Measurements from ENCODE around the gene ATP2A3.
A peak's percentile ranks its signal among the peaks of the same experiment; 100 is the strongest.

ATP2A3 gene

DNA sequence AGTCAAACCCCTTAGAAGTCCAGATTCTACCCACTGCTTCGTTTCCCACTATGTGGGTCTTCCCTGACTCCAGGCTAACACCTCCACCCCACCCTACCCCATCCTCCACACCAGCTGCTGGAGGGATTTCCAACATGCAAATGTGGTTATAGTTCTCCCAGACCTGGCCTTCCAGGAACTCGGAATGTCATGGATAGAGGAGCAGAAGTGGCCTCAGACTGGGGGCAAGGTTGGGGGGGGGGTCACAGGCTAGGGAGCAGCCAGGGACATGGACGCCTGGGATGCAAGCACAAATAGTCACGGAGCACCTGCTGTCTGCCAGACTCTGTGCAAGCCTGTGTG, 73.4 kb downstream of the ATP2A3 start:
- FAIRE-seq (no peak), DNase-seq (ENCODE audit: insufficient read length, low spot score) (no peak)
- no peak for TF ChIP-seq POLR2A (IDR thresholded peaks at IDR 0.05; ENCODE audit: low read depth, low read length)
- TF ChIP-seq SPI1 (IDR thresholded peaks at IDR 0.05; ENCODE audit: low read depth, low read length): no peak
- TF ChIP-seq POU2F2 (IDR thresholded peaks at IDR 0.05; ENCODE audit: low read depth, low read length): no peak
- no peak for TF ChIP-seq PAX5 (IDR thresholded peaks at IDR 0.05; ENCODE audit: insufficient read depth, low read length, severe bottlenecking)
- no peak for TF ChIP-seq TAF1 (IDR thresholded peaks at IDR 0.05; ENCODE audit: low read depth, low read length)
- TF ChIP-seq POLR2AphosphoS5 (IDR thresholded peaks at IDR 0.05; ENCODE audit: low read depth, low read length): no peak

DNA sequence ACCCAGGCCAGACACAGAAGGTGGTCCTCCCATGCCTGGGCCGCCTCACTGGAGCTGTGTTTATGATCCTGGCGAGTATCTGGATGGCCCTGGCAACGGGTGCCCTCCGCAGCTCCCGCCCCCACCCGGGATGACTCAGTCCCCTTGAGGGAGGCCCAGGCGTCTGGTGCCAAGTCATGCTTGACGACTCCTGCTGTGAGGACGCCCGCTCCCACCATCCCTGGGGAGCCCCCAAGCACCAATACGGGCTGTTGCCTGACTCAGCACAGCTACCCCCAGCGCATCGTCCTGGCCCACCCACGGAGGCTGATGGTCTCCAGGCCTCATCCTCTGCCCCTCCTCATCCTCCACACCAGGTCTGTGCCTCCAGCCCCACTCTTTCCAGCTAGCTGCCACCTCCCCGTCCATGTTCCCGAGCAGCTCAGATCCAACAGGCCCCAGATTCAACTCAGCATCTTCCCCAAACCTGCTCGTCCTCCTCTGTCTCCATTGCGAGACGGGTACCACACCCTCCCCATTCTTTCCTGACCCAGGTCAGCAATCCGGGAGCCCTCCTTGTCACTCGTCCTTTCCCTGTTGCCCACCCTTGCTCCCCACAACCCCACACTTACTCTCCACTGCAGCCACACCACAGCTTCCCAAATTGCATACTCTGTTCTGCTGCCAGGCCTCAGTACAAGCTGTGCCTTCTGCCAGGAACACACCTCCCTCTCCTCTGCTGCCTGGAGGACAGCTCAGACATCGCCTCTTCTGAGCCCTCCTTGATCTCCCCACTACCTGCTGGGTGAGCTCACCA, 74.0 kb downstream of the ATP2A3 start:
- TF ChIP-seq TAF1 (IDR thresholded peaks at IDR 0.05; ENCODE audit: low read depth, low read length): no peak
- TF ChIP-seq SPI1 (IDR thresholded peaks at IDR 0.05; ENCODE audit: low read depth, low read length): no peak
- no peak for TF ChIP-seq POU2F2 (IDR thresholded peaks at IDR 0.05; ENCODE audit: low read depth, low read length)
- TF ChIP-seq PAX5 (IDR thresholded peaks at IDR 0.05; ENCODE audit: insufficient read depth, low read length, severe bottlenecking): no peak
- TF ChIP-seq POLR2AphosphoS5 (IDR thresholded peaks at IDR 0.05; ENCODE audit: low read depth, low read length): no peak
- TF ChIP-seq POLR2A (IDR thresholded peaks at IDR 0.05; ENCODE audit: low read depth, low read length): no peak
- DNase-seq (ENCODE audit: insufficient read length, low spot score): no peak
- no peak for FAIRE-seq

DNA sequence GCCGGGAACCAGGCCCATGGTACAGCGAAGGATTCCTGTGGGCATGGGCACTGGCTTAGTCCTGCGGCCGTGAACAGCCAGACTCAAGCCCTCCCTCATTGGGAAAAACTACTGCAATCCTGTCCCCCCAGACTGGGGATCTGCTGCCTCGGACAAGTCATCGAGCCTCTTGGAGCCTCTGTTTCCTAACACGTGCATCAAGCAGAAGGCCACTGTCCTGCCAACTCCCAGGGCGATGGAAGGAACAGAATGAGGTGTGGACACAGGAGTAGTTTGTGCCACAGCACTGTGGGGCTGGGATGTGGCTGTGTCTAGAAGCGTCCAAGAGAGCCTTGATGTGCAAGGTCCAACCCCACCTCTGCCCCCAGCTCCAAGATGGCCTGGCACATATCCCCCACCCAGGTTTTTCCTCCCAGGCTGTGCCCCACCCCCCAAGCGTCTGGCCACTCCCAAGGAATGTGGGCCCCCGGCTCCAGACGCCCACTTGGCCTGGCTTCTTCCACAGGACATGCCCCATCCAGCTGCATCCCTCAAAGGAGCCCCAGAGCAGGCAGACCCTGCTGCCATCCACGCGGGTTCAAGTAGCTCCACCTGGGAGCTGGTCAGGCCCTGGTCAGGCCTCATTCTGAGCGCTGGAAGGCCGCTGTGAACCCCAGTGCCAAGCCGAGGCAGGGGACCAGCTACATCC, 74.8 kb downstream of the ATP2A3 start:
- TF ChIP-seq PAX5 (IDR thresholded peaks at IDR 0.05; ENCODE audit: insufficient read depth, low read length, severe bottlenecking) (no peak), POU2F2 (IDR thresholded peaks at IDR 0.05; ENCODE audit: low read depth, low read length) (no peak), TAF1 (IDR thresholded peaks at IDR 0.05; ENCODE audit: low read depth, low read length) (no peak), POLR2AphosphoS5 (IDR thresholded peaks at IDR 0.05; ENCODE audit: low read depth, low read length) (no peak)
- no peak for DNase-seq (ENCODE audit: insufficient read length, low spot score)
- no peak for FAIRE-seq

DNA sequence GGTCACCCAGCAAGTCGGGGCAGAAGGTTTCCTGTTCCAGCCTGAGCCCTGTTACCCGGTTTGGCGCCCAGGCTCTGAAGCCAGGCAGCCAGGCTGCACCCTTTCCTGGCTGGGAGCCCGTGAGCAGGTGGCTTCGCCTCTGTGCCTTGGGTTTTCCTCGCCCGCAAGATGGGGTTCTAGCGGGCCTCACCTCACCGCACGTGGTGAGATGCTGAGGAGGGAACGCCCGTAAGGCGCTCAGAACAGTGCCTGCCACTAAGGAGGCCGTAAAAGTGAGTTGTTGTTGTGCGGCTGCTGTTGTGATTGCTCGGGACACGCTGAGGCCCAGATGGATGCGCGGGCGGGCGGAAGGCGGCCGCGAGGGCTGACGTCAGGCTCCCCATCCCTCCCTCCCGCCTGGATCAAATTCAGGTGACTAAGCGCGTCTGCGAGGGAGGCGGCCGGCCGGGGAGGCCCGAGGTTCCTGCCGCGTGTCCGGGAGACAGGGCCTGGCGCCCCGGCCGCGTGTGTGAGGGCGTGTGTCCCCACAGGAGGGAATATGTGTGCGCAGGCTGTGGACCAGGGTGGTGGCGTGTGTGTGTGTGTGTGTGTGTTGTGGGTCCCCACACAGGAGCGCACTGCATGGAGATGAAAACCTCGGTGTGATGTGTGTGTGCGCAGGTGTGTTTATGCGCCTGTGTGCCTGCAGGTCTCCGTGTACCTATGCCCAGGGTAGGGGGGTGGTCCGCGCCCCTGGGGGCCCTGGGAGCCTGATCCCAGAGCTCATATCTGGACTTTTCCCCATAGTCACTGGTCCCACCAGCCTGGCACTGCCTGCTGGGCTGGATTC, 75.7 kb downstream of the ATP2A3 start:
- FAIRE-seq (no peak), DNase-seq (ENCODE audit: insufficient read length, low spot score) (no peak)
- no peak for TF ChIP-seq SPI1 (IDR thresholded peaks at IDR 0.05; ENCODE audit: low read depth, low read length)

DNA sequence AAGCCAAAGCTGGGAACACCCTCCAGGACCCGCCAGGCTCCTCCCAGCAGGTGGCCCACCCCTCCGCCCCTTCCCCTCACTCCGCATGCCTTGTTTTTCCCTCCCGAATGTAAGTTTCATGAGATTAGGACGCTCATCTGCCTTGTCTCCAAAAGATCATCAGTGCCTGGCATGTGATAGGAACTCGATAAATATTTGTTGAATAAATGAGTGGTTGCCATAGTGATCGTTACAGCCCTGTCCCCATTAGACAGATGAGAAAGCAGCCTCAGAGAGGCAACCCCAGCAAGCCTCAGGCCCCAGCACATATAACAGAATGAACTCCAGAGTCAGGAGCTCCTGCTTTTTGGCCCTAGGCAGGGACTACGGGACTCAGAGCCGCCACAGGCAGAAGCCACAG, 76.4 kb downstream of the ATP2A3 start:
- DNase-seq (ENCODE audit: insufficient read length, low spot score): no peak

DNA sequence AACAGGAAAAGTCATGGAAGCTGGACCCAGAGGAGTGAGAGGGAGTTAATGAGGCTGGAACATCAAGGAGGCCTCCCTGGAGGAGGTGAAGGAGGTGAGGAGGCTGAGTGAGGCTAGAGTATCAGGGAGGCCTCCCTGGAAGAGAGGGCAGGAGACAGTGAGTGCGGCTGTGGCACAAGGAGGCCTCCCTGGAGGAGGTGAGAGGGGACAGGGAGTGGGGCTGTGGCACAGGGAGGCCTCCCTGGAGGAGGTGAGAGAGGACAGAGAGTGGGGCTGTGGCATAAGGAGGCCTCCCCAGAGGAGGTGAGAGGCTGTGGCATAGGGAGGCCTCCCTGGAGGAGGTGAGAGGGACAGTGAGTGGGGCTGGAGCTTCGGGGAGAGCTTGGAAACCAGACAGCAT, 76.8 kb downstream of the ATP2A3 start:
- TF ChIP-seq SPI1 (IDR thresholded peaks at IDR 0.05; ENCODE audit: low read depth, low read length) (no peak), PAX5 (IDR thresholded peaks at IDR 0.05; ENCODE audit: insufficient read depth, low read length, severe bottlenecking) (no peak), TAF1 (IDR thresholded peaks at IDR 0.05; ENCODE audit: low read depth, low read length) (no peak), POLR2A (IDR thresholded peaks at IDR 0.05; ENCODE audit: low read depth, low read length) (no peak), POLR2AphosphoS5 (IDR thresholded peaks at IDR 0.05; ENCODE audit: low read depth, low read length) (no peak), POU2F2 (IDR thresholded peaks at IDR 0.05; ENCODE audit: low read depth, low read length) (no peak)
- DNase-seq (ENCODE audit: insufficient read length, low spot score) (no peak), FAIRE-seq (no peak)

More for the DNA sequence above, 76.4 kb downstream of the ATP2A3 start:
- no peak for TF ChIP-seq SPI1 (IDR thresholded peaks at IDR 0.05; ENCODE audit: low read depth, low read length)
- TF ChIP-seq POLR2AphosphoS5 (IDR thresholded peaks at IDR 0.05; ENCODE audit: low read depth, low read length): no peak
- TF ChIP-seq POLR2A (IDR thresholded peaks at IDR 0.05; ENCODE audit: low read depth, low read length): no peak
- no peak for TF ChIP-seq PAX5 (IDR thresholded peaks at IDR 0.05; ENCODE audit: insufficient read depth, low read length, severe bottlenecking)
- no peak for TF ChIP-seq TAF1 (IDR thresholded peaks at IDR 0.05; ENCODE audit: low read depth, low read length)
- FAIRE-seq: no peak

DNA sequence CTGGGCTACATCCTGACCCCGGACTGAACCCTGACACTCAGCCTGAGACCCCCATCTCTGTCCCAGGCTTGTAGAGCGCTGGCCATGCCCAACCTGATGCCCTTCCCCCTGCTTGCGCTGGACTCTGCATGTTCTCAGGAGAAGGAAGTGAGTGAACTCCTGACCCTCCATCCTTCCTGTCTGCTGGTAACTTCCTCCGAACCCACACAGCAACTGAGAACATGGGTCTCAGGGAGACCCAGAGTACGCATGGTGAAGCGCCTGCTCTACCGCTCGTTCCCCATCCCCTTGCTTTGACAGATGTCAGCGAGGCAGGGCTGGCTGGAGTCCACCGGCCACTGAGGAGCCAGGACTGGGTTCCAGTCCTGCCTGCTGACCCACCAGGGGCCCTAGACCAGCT, 77.5 kb downstream of the ATP2A3 start:
- DNase-seq (ENCODE audit: insufficient read length, low spot score) (no peak), FAIRE-seq (peak; percentile 67)
- TF ChIP-seq POLR2AphosphoS5 (IDR thresholded peaks at IDR 0.05; ENCODE audit: low read depth, low read length) (no peak), POU2F2 (IDR thresholded peaks at IDR 0.05; ENCODE audit: low read depth, low read length) (no peak), SPI1 (IDR thresholded peaks at IDR 0.05; ENCODE audit: low read depth, low read length) (no peak), TAF1 (IDR thresholded peaks at IDR 0.05; ENCODE audit: low read depth, low read length) (no peak), POLR2A (IDR thresholded peaks at IDR 0.05; ENCODE audit: low read depth, low read length) (no peak)

DNA sequence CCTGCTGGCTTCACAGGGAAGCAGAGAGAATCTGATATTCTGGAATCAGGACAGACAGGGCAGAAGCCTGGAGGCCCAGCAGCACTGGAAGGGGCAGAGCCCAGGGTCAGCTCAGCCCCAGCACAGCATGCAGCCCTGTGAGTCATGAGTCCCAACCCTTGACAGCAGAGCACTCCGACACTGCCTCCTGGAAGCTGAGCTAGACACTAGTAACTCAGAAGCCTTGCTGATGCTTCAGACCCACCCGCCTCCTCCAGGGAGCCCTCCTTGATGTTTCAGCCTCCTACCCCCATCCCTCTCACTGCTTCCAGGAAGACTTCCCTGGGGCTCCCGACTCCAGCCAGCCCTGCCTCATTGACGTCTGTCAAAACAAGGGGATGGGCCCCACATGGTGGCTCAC, 78.3 kb downstream of the ATP2A3 start:
- DNase-seq (ENCODE audit: insufficient read length, low spot score) (no peak), FAIRE-seq (no peak)
- no peak for TF ChIP-seq TAF1 (IDR thresholded peaks at IDR 0.05; ENCODE audit: low read depth, low read length)

DNA sequence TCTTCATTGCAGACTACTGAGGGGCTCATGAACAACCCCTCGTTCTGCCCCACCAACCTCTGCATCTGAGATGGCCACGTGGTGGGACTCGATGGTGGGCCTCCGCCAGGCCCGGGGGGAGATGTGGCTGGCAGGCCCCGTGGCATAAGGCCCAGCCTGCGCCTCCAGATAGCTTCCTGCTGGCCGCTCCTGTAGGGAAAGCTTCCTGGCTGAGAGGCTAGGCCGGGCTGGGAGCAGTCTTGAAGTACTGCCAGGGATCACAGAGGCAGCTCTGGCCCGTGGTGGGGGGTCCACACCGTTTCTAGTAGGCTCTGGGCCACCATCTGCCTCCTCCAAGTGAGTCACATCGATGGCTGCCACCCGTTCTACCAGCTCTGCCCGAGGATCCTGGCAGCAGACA, 79.0 kb downstream of the ATP2A3 start:
- no peak for FAIRE-seq

More for the DNA sequence above, 79.0 kb downstream of the ATP2A3 start:
- TF ChIP-seq PAX5 (IDR thresholded peaks at IDR 0.05; ENCODE audit: insufficient read depth, low read length, severe bottlenecking) (no peak), SPI1 (IDR thresholded peaks at IDR 0.05; ENCODE audit: low read depth, low read length) (no peak), TAF1 (IDR thresholded peaks at IDR 0.05; ENCODE audit: low read depth, low read length) (no peak), POLR2AphosphoS5 (IDR thresholded peaks at IDR 0.05; ENCODE audit: low read depth, low read length) (no peak), POU2F2 (IDR thresholded peaks at IDR 0.05; ENCODE audit: low read depth, low read length) (no peak), POLR2A (IDR thresholded peaks at IDR 0.05; ENCODE audit: low read depth, low read length) (no peak)
- DNase-seq (ENCODE audit: insufficient read length, low spot score): no peak

Data from GM12891 (cell line).